ENCODE measurements around the gene EN1. TPM values are rescaled to one million over a fixed set of nuclear protein-coding genes. Genes with fewer than 3 reads are reported as not detected.

The EN1 gene
- total RNA-seq, 1 experiment from 2014 or later: not detected

GRCh38 chr2:118830881-118831280 is 16.6 kb downstream of the EN1 start:
- Histone ChIP-seq H3K9me3 (replicated peaks) (no peaks in the 10 kb centered on the region), H3K27me3 (peaks cover 4% of the 10 kb centered on the region), H3K4me1 (no peaks in the 10 kb centered on the region), H3K4me3 (no peak overlapping the region), H3K27ac (no peak overlapping the region), H3K36me3 (no peaks in the 10 kb centered on the region)
- no peak for DNase-seq

GRCh38 chr2:118830118-118830517 is 17.3 kb downstream of the EN1 start:
- Histone ChIP-seq H3K27ac (no peak overlapping the region), H3K4me1 (no peaks in the 10 kb centered on the region), H3K4me3 (no peak overlapping the region), H3K9me3 (replicated peaks) (no peaks in the 10 kb centered on the region), H3K36me3 (no peaks in the 10 kb centered on the region), H3K27me3 (peaks cover 11% of the 10 kb centered on the region)
- DNase-seq: no peak

GRCh38 chr2:118826093-118826492 is 21.4 kb downstream of the EN1 start:
- H3K4me3 ChIP-seq: no peak overlapping the region
- no peak overlapping the region for H3K27ac ChIP-seq
- no peak for DNase-seq
- H3K27me3 ChIP-seq: peaks cover 24% of the 10 kb centered on the region
- H3K36me3 ChIP-seq: no peaks in the 10 kb centered on the region
- H3K9me3 ChIP-seq (replicated peaks): no peaks in the 10 kb centered on the region
- no peaks in the 10 kb centered on the region for H3K4me1 ChIP-seq

- Histone ChIP-seq H3K9me3 (replicated peaks) (no peaks in the 10 kb centered on the region), H3K27ac (no peak overlapping the region), H3K27me3 (peaks cover 26% of the 10 kb centered on the region), H3K36me3 (no peaks in the 10 kb centered on the region), H3K4me1 (no peaks in the 10 kb centered on the region), H3K4me3 (no peak overlapping the region)
- DNase-seq: no peak
Observed at GRCh38 chr2:118823633-118824032, 23.8 kb downstream of the EN1 start.

GRCh38 chr2:118822572-118822971 is 24.9 kb downstream of the EN1 start:
- Histone ChIP-seq H3K27me3 (peaks cover 26% of the 10 kb centered on the region), H3K4me3 (no peak overlapping the region), H3K27ac (no peak overlapping the region), H3K4me1 (no peaks in the 10 kb centered on the region), H3K9me3 (replicated peaks) (no peaks in the 10 kb centered on the region), H3K36me3 (no peaks in the 10 kb centered on the region)
- DNase-seq: no peak

- H3K27ac ChIP-seq: no peak overlapping the region
- no peak for DNase-seq
- H3K9me3 ChIP-seq (replicated peaks): no peaks in the 10 kb centered on the region
Observed at GRCh38 chr2:118822015-118822414, 25.4 kb downstream of the EN1 start.

GRCh38 chr2:118817469-118817868 is 30.0 kb downstream of the EN1 start:
- no peaks in the 10 kb centered on the region for H3K4me1 ChIP-seq
- DNase-seq: no peak
- H3K36me3 ChIP-seq: no peaks in the 10 kb centered on the region
- no peak overlapping the region for H3K27ac ChIP-seq
- no peaks in the 10 kb centered on the region for H3K9me3 ChIP-seq (replicated peaks)
- H3K27me3 ChIP-seq: peaks cover 8% of the 10 kb centered on the region; the same call in 1 of the 2 replicates
- H3K4me3 ChIP-seq: no peak overlapping the region

More at GRCh38 chr2:118822015-118822414, 25.4 kb downstream of the EN1 start:
- H3K4me1 ChIP-seq: no peaks in the 10 kb centered on the region
- no peak overlapping the region for H3K4me3 ChIP-seq
- H3K36me3 ChIP-seq: no peaks in the 10 kb centered on the region
- H3K27me3 ChIP-seq: peaks cover 24% of the 10 kb centered on the region

- H3K27me3 ChIP-seq: peaks cover 11% of the 10 kb centered on the region; the same call in 1 of the 2 replicates
- no peaks in the 10 kb centered on the region for H3K36me3 ChIP-seq
- H3K4me1 ChIP-seq: no peaks in the 10 kb centered on the region
- no peak overlapping the region for H3K4me3 ChIP-seq
- no peak for DNase-seq
- H3K9me3 ChIP-seq (replicated peaks): no peaks in the 10 kb centered on the region
- H3K27ac ChIP-seq: no peak overlapping the region
Observed at GRCh38 chr2:118816669-118817068, 30.8 kb downstream of the EN1 start.

GRCh38 chr2:118815731-118816130 is 31.7 kb downstream of the EN1 start:
- Histone ChIP-seq H3K4me3 (no peak overlapping the region), H3K27me3 (peaks cover 11% of the 10 kb centered on the region; the same call in 1 of the 2 replicates), H3K4me1 (no peaks in the 10 kb centered on the region), H3K27ac (no peak overlapping the region), H3K9me3 (replicated peaks) (no peaks in the 10 kb centered on the region), H3K36me3 (no peaks in the 10 kb centered on the region)
- no peak for DNase-seq

- peaks cover 11% of the 10 kb centered on the region; the same call in 1 of the 2 replicates for H3K27me3 ChIP-seq
- H3K27ac ChIP-seq: no peak overlapping the region
- DNase-seq: no peak
- H3K36me3 ChIP-seq: no peaks in the 10 kb centered on the region
- no peaks in the 10 kb centered on the region for H3K4me1 ChIP-seq
- no peak overlapping the region for H3K4me3 ChIP-seq
- H3K9me3 ChIP-seq (replicated peaks): no peaks in the 10 kb centered on the region
Observed at GRCh38 chr2:118815314-118815713, 32.1 kb downstream of the EN1 start.

GRCh38 chr2:118814368-118814767 is 33.1 kb downstream of the EN1 start:
- no peak overlapping the region for H3K4me3 ChIP-seq
- H3K9me3 ChIP-seq (replicated peaks): no peaks in the 10 kb centered on the region
- DNase-seq: no peak
- peaks cover 11% of the 10 kb centered on the region; the same call in 1 of the 2 replicates for H3K27me3 ChIP-seq
- no peak overlapping the region for H3K27ac ChIP-seq
- H3K4me1 ChIP-seq: no peaks in the 10 kb centered on the region
- no peaks in the 10 kb centered on the region for H3K36me3 ChIP-seq

- H3K36me3 ChIP-seq: no peaks in the 10 kb centered on the region
- no peak for DNase-seq
- no peaks in the 10 kb centered on the region for H3K9me3 ChIP-seq (replicated peaks)
- no peak overlapping the region for H3K27ac ChIP-seq
- no peaks in the 10 kb centered on the region for H3K4me1 ChIP-seq
- H3K4me3 ChIP-seq: no peak overlapping the region
- peaks cover 10% of the 10 kb centered on the region; the same call in 1 of the 2 replicates for H3K27me3 ChIP-seq
Observed at GRCh38 chr2:118813601-118814339, 33.7 kb downstream of the EN1 start.

GRCh38 chr2:118813111-118813510 is 34.3 kb downstream of the EN1 start:
- Histone ChIP-seq H3K9me3 (replicated peaks) (no peaks in the 10 kb centered on the region), H3K36me3 (no peaks in the 10 kb centered on the region), H3K27me3 (peaks cover 8% of the 10 kb centered on the region; the same call in 1 of the 2 replicates), H3K4me3 (no peak overlapping the region), H3K4me1 (no peaks in the 10 kb centered on the region), H3K27ac (no peak overlapping the region)
- DNase-seq: no peak

GRCh38 chr2:118812552-118812951 is 34.9 kb downstream of the EN1 start:
- DNase-seq: no peak
- Histone ChIP-seq H3K9me3 (replicated peaks) (no peaks in the 10 kb centered on the region), H3K4me3 (no peak overlapping the region), H3K27ac (no peak overlapping the region), H3K36me3 (no peaks in the 10 kb centered on the region), H3K27me3 (peaks cover 8% of the 10 kb centered on the region; the same call in 1 of the 2 replicates), H3K4me1 (no peaks in the 10 kb centered on the region)

- no peak overlapping the region for H3K4me3 ChIP-seq
- H3K4me1 ChIP-seq: no peaks in the 10 kb centered on the region
- no peak for DNase-seq
- H3K27ac ChIP-seq: no peak overlapping the region
- peaks cover 14% of the 10 kb centered on the region; the same call in 1 of the 2 replicates for H3K27me3 ChIP-seq
- H3K36me3 ChIP-seq: no peaks in the 10 kb centered on the region
- no peaks in the 10 kb centered on the region for H3K9me3 ChIP-seq (replicated peaks)
Observed at GRCh38 chr2:118811514-118812115, 35.8 kb downstream of the EN1 start.
